CD14-positive monocyte (primary cell): ENCODE data around the gene FAM227B. TPM values are rescaled to one million over a fixed set of nuclear protein-coding genes. Genes with fewer than 3 reads are reported as not detected.

Source experiments
- DNase-seq, 3 donors: peaks; one replicate each; pipeline ENCODE4 v3.0.0-alpha.2; 2011 to 2022
- H2AFZ ChIP-seq: 2 replicates; pipeline ENCODE4 v1.6.0; 2012; ENCODE audit warnings: mild to moderate bottlenecking, low read depth, low read length, inconsistent platforms; ENCODE audit not compliant: insufficient read depth, poor library complexity, severe bottlenecking
- H3K27ac ChIP-seq, 2 donors: 1 replicate in 1 of 2; 2 replicates in 1 of 2; pipeline ENCODE4 v1.5.1; 2012 to 2013; ENCODE audit warnings: low read length in 2 of 2, control low read depth in 1 of 2, inconsistent platforms in 1 of 2, low read depth in 1 of 2, mild to moderate bottlenecking in 1 of 2
- H3K27me3 ChIP-seq, 2 donors: one replicate each; pipeline versions ENCODE4 v1.6.0 to v1.6.1; 2011 to 2013; ENCODE audit warnings: low read length in 2 of 2; ENCODE audit not compliant: control insufficient read depth in 2 of 2, insufficient read depth in 2 of 2
- H3K36me3 ChIP-seq, 2 donors: replicated peaks in 1 of 2; 1 replicate in 1 of 2; 2 replicates in 1 of 2; pipeline versions ENCODE4 v1.5.1 to v1.6.1; 2012 to 2013; ENCODE audit warnings: low read length in 2 of 2, control low read depth in 1 of 2, inconsistent platforms in 1 of 2, mild to moderate bottlenecking in 1 of 2; ENCODE audit not compliant: insufficient read depth in 2 of 2, control insufficient read depth in 1 of 2
- H3K4me1 ChIP-seq, 2 donors: 1 replicate in 1 of 2; 2 replicates in 1 of 2; pipeline versions ENCODE4 v1.5.1 to v1.6.1; 2012 to 2013; ENCODE audit warnings: low read length in 2 of 2, control low read depth in 1 of 2, inconsistent platforms in 1 of 2, mild to moderate bottlenecking in 1 of 2, moderate library complexity in 1 of 2; ENCODE audit not compliant: insufficient read depth in 2 of 2, control insufficient read depth in 1 of 2
- H3K4me2 ChIP-seq: replicated peaks from 2 replicates; pipeline ENCODE3; 2012; ENCODE audit warnings: low read length, moderate library complexity, mild to moderate bottlenecking; ENCODE audit not compliant: poor library complexity, severe bottlenecking; ENCODE audit errors: extremely low read depth
- H3K4me3 ChIP-seq, 3 experiments: fragments of 200-600 bp in 1 of 3; sonication (generic) in 1 of 3; replicated peaks in 1 of 3; 1 replicate in 2 of 3; 2 replicates in 1 of 3; pipeline ENCODE4 v1.5.1; 2011 to 2013; ENCODE audit warnings: low read length in 3 of 3, mild to moderate bottlenecking in 3 of 3, control low read depth in 2 of 3, low read depth in 2 of 3, inconsistent platforms in 1 of 3, moderate library complexity in 1 of 3
- H3K79me2 ChIP-seq: 2 replicates; pipeline ENCODE4 v1.6.0; 2012; ENCODE audit warnings: mild to moderate bottlenecking, control low read depth, inconsistent platforms, low read length, moderate library complexity; ENCODE audit not compliant: insufficient read depth
- H3K9ac ChIP-seq: 2 replicates; pipeline ENCODE4 v1.6.0; 2017; ENCODE audit warnings: low read length, mild to moderate bottlenecking; ENCODE audit not compliant: insufficient read depth, poor library complexity, severe bottlenecking
- H3K9me3 ChIP-seq, 2 donors: replicated peaks in 1 of 2; 1 replicate in 1 of 2; 2 replicates in 1 of 2; pipeline versions ENCODE4 v1.5.1 to v1.6.1; 2012 to 2013; ENCODE audit warnings: low read length in 2 of 2, control low read depth in 1 of 2; ENCODE audit not compliant: control insufficient read depth in 1 of 2, insufficient read depth in 1 of 2
- H4K20me1 ChIP-seq: 2 replicates; pipeline ENCODE4 v1.6.0; 2012; ENCODE audit warnings: mild to moderate bottlenecking, low read length, control low read depth, moderate library complexity; ENCODE audit not compliant: insufficient read depth
- H3K27ac Mint-ChIP-seq, 7 donors: one replicate each; pipeline ENCODE4 v1.8.0; 2020; ENCODE audit warnings: mild to moderate bottlenecking in 7 of 7, mixed read lengths in 7 of 7, moderate library complexity in 6 of 7, inconsistent platforms in 2 of 7
- H3K27me3 Mint-ChIP-seq, 3 donors: one replicate each; pipeline ENCODE4 v1.8.0; 2021 to 2022; ENCODE audit warnings: low read depth in 3 of 3, mild to moderate bottlenecking in 3 of 3, mixed read lengths in 3 of 3, moderate library complexity in 3 of 3, inconsistent platforms in 1 of 3
- H3K36me3 Mint-ChIP-seq, 2 donors: one replicate each; pipeline ENCODE4 v1.8.0; 2020; ENCODE audit warnings: mixed read lengths in 2 of 2, inconsistent platforms in 1 of 2, mild to moderate bottlenecking in 1 of 2
- H3K4me1 Mint-ChIP-seq: one replicate; pipeline ENCODE4 v1.8.0; 2020; ENCODE audit warnings: mild to moderate bottlenecking, mixed read lengths
- H3K4me3 Mint-ChIP-seq, 2 donors: one replicate each; pipeline ENCODE4 v1.8.0; 2020; ENCODE audit warnings: mild to moderate bottlenecking in 2 of 2, mixed read lengths in 2 of 2, moderate library complexity in 1 of 2
- H3K9me3 Mint-ChIP-seq, 7 donors: one replicate each; pipeline ENCODE4 v1.8.0; 2020 to 2022; ENCODE audit warnings: mixed read lengths in 7 of 7, mild to moderate bottlenecking in 6 of 7, moderate library complexity in 6 of 7, inconsistent platforms in 2 of 7
- CTCF ChIP-seq: fragments of 200-600 bp; IDR thresholded peaks from one replicate; pipeline ENCODE4 v1.8.0; 2022; ENCODE audit warnings: antibody characterized with exemption, mild to moderate bottlenecking
- whole genome bisulfite sequencing: methylation state at CpG from one replicate; pipeline ENCODE4 v1.1.5; 2013; ENCODE audit warnings: missing lambda C conversion rate; ENCODE audit not compliant: insufficient coverage; 5-methylcytosine and 5-hydroxymethylcytosine counted together
- intact Hi-C, 2 donors: fragments of 100-400 bp; cut with micrococcal nuclease; formaldehyde crosslinking; loops; one replicate each; pipeline versions ENCODE4 v1.15.0 to v1.15.1; 2023
- polyA plus RNA-seq, 3 donors: library from polyadenylated mRNA; depleted of rRNA in 1 of 3; unstranded in 2 of 3; stranded (reverse) in 1 of 3; fragments of 300-500 nt in 2 of 3; fragments of >200 nt in 1 of 3; fragmentation: Illumina TruSeq in 2 of 3; gene quantifications; 1 replicate in 2 of 3; 2 replicates in 1 of 3; pipeline ENCODE4 v1.2.3, GENCODE V29; 2012 to 2021

Gene FAM227B
- polyA plus RNA-seq, 3 donors, result 0.28 to 0.72 (median 0.49) TPM

GRCh38 chr15:49423901-49424550 lies 196.6 kb downstream of the FAM227B start:
- intact Hi-C loops, result no loop called here
- H3K4me3 Mint-ChIP-seq, result no peak overlapping the region
- Histone ChIP-seq H3K4me3 (no peak overlapping the region), H3K9me3 (peaks cover 0 to 3% of the 10 kb centered on the region in 2 donors), H2AFZ (no peak overlapping the region), H3K36me3 (no peaks in the 10 kb centered on the region), H3K4me1 (no peaks in the 10 kb centered on the region), H3K79me2 (no peaks in the 10 kb centered on the region), H4K20me1 (no peaks in the 10 kb centered on the region), H3K27ac (no peak overlapping the region), H3K27me3 (no peaks in the 10 kb centered on the region), H3K9ac (no peak overlapping the region), H3K4me2 (no peak overlapping the region)
- H3K4me1 Mint-ChIP-seq, result no peaks in the 10 kb centered on the region
- no peak overlapping the region for H3K27ac Mint-ChIP-seq
- WGBS, result 63% methylated on average over 1 of the region's 6 CpGs
- no peak for TF ChIP-seq CTCF
- peaks cover 0 to 2% (median 0%) of the 10 kb centered on the region in 3 donors for H3K27me3 Mint-ChIP-seq
- H3K9me3 Mint-ChIP-seq, result peaks cover 0 to 5% (median 3%) of the 10 kb centered on the region in 7 donors
- DNase-seq, result no peak
- no peaks in the 10 kb centered on the region for H3K36me3 Mint-ChIP-seq

- no peaks in the 10 kb centered on the region for H3K27me3 ChIP-seq
- Mint-ChIP-seq H3K4me3 (peak within 1 kb of the TSS; percentile 44 to 70), H3K4me1 (no peaks in the 10 kb centered on the region), H3K27me3 (peaks cover 0 to 2% (median 0%) of the 10 kb centered on the region in 3 donors), H3K27ac (no peak within 1 kb of the TSS), H3K36me3 (no peaks in the 10 kb centered on the region), H3K9me3 (peaks cover 0 to 5% (median 3%) of the 10 kb centered on the region in 7 donors)
- no peak within 1 kb of the TSS for H3K4me2 ChIP-seq
- no peaks in the 10 kb centered on the region for H4K20me1 ChIP-seq
- no peaks in the 10 kb centered on the region for H3K79me2 ChIP-seq
- H3K9ac ChIP-seq, result no peak within 1 kb of the TSS
- H3K9me3 ChIP-seq, result peaks cover 0 to 3% of the 10 kb centered on the region in 2 donors
- no peaks in the 10 kb centered on the region for H3K4me1 ChIP-seq
- intact Hi-C loops, result no loop called here
- peak within 1 kb of the TSS in 2 of 3 experiments; percentile 9 to 13 for H3K4me3 ChIP-seq
- no peak for TF ChIP-seq CTCF
- H3K36me3 ChIP-seq, result no peaks in the 10 kb centered on the region
- H3K27ac ChIP-seq, result no peak within 1 kb of the TSS
- DNase-seq, result no peak
- no peak within 1 kb of the TSS for H2AFZ ChIP-seq
- WGBS, result no CpG with 5 or more reads among the region's 4 CpGs
Measured at GRCh38 chr15:49423021-49423420, 197.6 kb downstream of the FAM227B start, which contains the start of gene FGF7. FGF7 (plus strand) TSS chr15:49423242; CDS start chr15:49424298, 1,056 bp downstream.
